ENCODE measurements around the gene MRPL41.

DNA sequence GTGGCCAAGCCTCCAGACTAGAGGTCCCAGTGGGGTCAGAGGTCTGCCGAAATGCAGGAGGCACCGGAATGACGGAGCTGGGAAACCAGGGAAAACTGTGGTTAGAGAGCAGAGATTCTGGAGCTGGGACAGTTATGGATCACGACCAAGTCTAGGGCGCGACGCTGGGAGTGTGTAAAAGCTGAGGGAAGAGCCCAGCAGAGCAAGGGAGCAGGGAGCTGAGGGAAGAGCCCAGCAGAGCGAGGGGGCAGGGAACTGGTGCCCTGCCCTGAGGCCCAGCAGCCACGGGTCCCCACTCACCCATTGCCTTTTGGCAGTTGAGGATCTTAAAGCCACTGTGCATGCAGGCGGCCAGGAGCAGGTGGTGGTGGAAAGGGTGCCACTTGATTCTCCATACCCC is 12.5 kb downstream of the MRPL41 start:
- TF ChIP-seq, protein P1, sequence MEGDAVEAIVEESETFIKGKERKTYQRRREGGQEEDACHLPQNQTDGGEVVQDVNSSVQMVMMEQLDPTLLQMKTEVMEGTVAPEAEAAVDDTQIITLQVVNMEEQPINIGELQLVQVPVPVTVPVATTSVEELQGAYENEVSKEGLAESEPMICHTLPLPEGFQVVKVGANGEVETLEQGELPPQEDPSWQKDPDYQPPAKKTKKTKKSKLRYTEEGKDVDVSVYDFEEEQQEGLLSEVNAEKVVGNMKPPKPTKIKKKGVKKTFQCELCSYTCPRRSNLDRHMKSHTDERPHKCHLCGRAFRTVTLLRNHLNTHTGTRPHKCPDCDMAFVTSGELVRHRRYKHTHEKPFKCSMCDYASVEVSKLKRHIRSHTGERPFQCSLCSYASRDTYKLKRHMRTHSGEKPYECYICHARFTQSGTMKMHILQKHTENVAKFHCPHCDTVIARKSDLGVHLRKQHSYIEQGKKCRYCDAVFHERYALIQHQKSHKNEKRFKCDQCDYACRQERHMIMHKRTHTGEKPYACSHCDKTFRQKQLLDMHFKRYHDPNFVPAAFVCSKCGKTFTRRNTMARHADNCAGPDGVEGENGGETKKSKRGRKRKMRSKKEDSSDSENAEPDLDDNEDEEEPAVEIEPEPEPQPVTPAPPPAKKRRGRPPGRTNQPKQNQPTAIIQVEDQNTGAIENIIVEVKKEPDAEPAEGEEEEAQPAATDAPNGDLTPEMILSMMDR (IDR thresholded peaks at IDR 0.05; ENCODE audit: insufficient read depth, low read length) = no peak
- TF ChIP-seq POLR2AphosphoS5 (IDR thresholded peaks at IDR 0.05; ENCODE audit: low read depth) = no peak

All from HL-60 (cell line).